ENCODE data around the gene ERCC1. TPM values are rescaled to one million over a fixed set of nuclear protein-coding genes. Genes with fewer than 3 reads are reported as not detected.

Gene ERCC1
- total RNA-seq, 1 experiment from 2014 or later, result 103 TPM

DNA sequence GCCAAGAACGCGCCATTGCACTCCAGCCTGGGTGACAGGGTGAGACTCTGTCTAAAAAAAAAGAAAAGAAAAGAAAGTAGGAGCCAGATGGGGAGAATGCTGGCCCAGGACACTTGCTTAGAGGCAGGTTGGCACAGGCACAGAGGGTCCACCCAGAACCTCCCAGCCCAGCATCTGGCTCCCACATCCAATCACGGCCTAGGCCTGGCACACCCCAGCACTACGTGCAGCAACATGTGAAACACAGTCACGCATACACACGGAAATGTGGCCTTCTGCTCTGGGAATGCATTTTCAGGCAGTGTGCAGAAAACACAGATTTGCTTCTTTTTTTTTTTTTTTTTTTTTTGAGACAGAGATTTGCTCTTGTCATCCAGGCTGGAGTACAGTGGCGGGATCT is 23.2 kb upstream of the ERCC1 start:
- no peaks in the 10 kb centered on the region for H3K36me3 ChIP-seq (ENCODE audit: control insufficient read depth in 1 of 2, insufficient read depth in 2 of 2, low read length in 2 of 2)
- peaks cover 39 to 68% of the 10 kb centered on the region in 2 experiments for H3K4me1 ChIP-seq (ENCODE audit: control insufficient read depth in 1 of 2, insufficient read depth in 2 of 2, low read length in 2 of 2)
- no peaks in the 10 kb centered on the region for H4K20me1 ChIP-seq (ENCODE audit: insufficient read depth)
- no peaks in the 10 kb centered on the region for H3K9me2 ChIP-seq (ENCODE audit: insufficient read depth)
- peaks cover 0 to 4% of the 10 kb centered on the region in 2 experiments; a peak in 1 of 4 replicates for H3K9me3 ChIP-seq (ENCODE audit: control insufficient read depth in 1 of 2, insufficient read depth in 1 of 2, low read depth in 1 of 2, low read length in 2 of 2)
- no peak overlapping the region for H3K4me2 ChIP-seq (ENCODE audit: low read length)
- intact Hi-C loops (cut with micrococcal nuclease), result no loop called here
- CTCF ChIA-PET, result interaction anchor here (0.7 to 3.7 kb wide), 3 partner anchors 8 to 43 kb away, joined by 3 to 10 read pairs (median 5); no protein-coding TSS in a partner anchor
- ATAC-seq (no peak), DNase-seq (ENCODE audit: low read depth, low spot score) (no peak)
- H3K9ac ChIP-seq (ENCODE audit: low read length), result no peak overlapping the region
- H3K27ac ChIP-seq (ENCODE audit: low read depth, low read length), result no peak overlapping the region
- no peak overlapping the region for H3K4me3 ChIP-seq (replicated peaks in 1 of 2; ENCODE audit: low read depth in 1 of 2, low read length in 2 of 2)
- RAD21 ChIA-PET (ENCODE audit: low non-redundant PET in 1 of 2, low total read pairs in 2 of 2, uncharacterized antibody in 2 of 2, unreplicated experiment in 2 of 2), result no interaction called here
- TF ChIP-seq FOSL1 (IDR thresholded peaks at IDR 0.05; ENCODE audit: low read depth) (no peak), ZNF274 (IDR thresholded peaks at IDR 0.05; ENCODE audit: low read depth, low read length) (no peak), SP1 (IDR thresholded peaks at IDR 0.05; ENCODE audit: low read depth) (no peak), CBX3 (IDR thresholded peaks at IDR 0.05; ENCODE audit: low read depth) (no peak), SRF (IDR thresholded peaks at IDR 0.05; ENCODE audit: low read depth) (no peak), EGR1 (IDR thresholded peaks at IDR 0.05; ENCODE audit: low read depth) (no peak), POLR2AphosphoS5 (IDR thresholded peaks at IDR 0.05; ENCODE audit: low read depth, low read length) (no peak), ZFX (IDR thresholded peaks at IDR 0.05) (no peak), CEBPB (IDR thresholded peaks at IDR 0.05; ENCODE audit: low read depth) (no peak), TCF7L2 (IDR thresholded peaks at IDR 0.05; ENCODE audit: borderline replicate concordance, extremely low read depth, insufficient read depth, insufficient read length) (no peak), EZH2phosphoT487 (IDR thresholded peaks at IDR 0.05; ENCODE audit: borderline replicate concordance) (no peak), SIN3A (IDR thresholded peaks at IDR 0.05; ENCODE audit: low read depth) (no peak)
- TF ChIP-seq, protein P1, sequence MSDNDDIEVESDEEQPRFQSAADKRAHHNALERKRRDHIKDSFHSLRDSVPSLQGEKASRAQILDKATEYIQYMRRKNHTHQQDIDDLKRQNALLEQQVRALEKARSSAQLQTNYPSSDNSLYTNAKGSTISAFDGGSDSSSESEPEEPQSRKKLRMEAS (IDR thresholded peaks at IDR 0.05), result no peak
- TF ChIP-seq, protein P2, sequence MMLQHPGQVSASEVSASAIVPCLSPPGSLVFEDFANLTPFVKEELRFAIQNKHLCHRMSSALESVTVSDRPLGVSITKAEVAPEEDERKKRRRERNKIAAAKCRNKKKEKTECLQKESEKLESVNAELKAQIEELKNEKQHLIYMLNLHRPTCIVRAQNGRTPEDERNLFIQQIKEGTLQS (IDR thresholded peaks at IDR 0.05), result no peak
- H3K27me3 ChIP-seq (ENCODE audit: insufficient read depth, low read length), result no peaks in the 10 kb centered on the region
- POLR2A ChIA-PET, result no interaction called here
- BruUV-seq (replicated peaks), result no TSS peak
- H2AFZ ChIP-seq (ENCODE audit: low read depth, low read length, poor library complexity, severe bottlenecking), result no peak overlapping the region
- no peaks in the 10 kb centered on the region for H3K79me2 ChIP-seq (ENCODE audit: insufficient read depth, low read length)
